K562 (cell line): ENCODE measurements around the gene WNK2. TPM values are rescaled to one million over a fixed set of nuclear protein-coding genes. Genes with fewer than 3 reads are reported as not detected.

Experiments
- ATAC-seq: fragments of 200-7000 bp; cut with Tn5 transposase; 3 replicates; pipeline ENCODE4 v1.9.1; 2020; ENCODE audit warnings: moderate library complexity
- BruUV-seq: library from RNA; stranded (reverse); fragments of 400-500 nt; replicated peaks from 2 replicates; lab custom pipeline; 2021; lab: Mats Ljungman, UMichigan
- CTCF ChIA-PET: fragments of 300-600 bp; formaldehyde crosslinking; extraction: SDS; loops from one replicate; lab custom pipeline; 2021; ENCODE audit warnings: low intra/inter-chr PET ratio; lab: Yijun Ruan, JAX
- POLR2A ChIA-PET: fragments of 300-600, 350-650 bp; sonication (Branson Sonifier 250); formaldehyde crosslinking; extraction: SDS; loops from one replicate; lab custom pipeline; 2021; ENCODE audit warnings: antibody characterized with exemption, inconsistent platforms; lab: Yijun Ruan, JAX
- DNase-seq, 4 experiments: peaks; one replicate each; pipeline versions ENCODE4 v3.0.0 to v3.0.0-alpha.2; 2011 to 2018; ENCODE audit warnings: low spot score in 3 of 4, mixed read lengths in 3 of 4; ENCODE audit errors: extremely low read depth in 1 of 4
- FAIRE-seq: peaks from 2 replicates; lab custom pipeline; 2011; peaks lifted over from hg19 to GRCh38; lab: Jason Lieb, UNC
- H2AFZ ChIP-seq: 2 replicates; pipeline ENCODE4 v1.6.0; 2011; ENCODE audit warnings: low read depth, low read length, control low read depth, inconsistent platforms
- H3K27ac ChIP-seq: fragments of 200-600 bp; 3 replicates; pipeline ENCODE4 v1.8.0; 2011; ENCODE audit warnings: low read depth, mild to moderate bottlenecking, control low read depth, inconsistent platforms, low read length, moderate library complexity, mixed read lengths; ENCODE audit errors: extremely low read depth
- H3K27me3 ChIP-seq, 2 experiments: fragments of 300-600 bp in 1 of 2; 2 replicates in 1 of 2; 3 replicates in 1 of 2; pipeline versions ENCODE4 v1.6.0 to v1.8.0; 2011; ENCODE audit warnings: inconsistent platforms in 2 of 2, low read length in 2 of 2, mild to moderate bottlenecking in 1 of 2, mixed read lengths in 1 of 2, moderate library complexity in 1 of 2; ENCODE audit not compliant: control insufficient read depth in 2 of 2, insufficient read depth in 2 of 2
- H3K36me3 ChIP-seq: fragments of 300-600 bp; 3 replicates; pipeline ENCODE4 v1.8.0; 2011; ENCODE audit warnings: mild to moderate bottlenecking, low read length, inconsistent platforms; ENCODE audit not compliant: control insufficient read depth, insufficient read depth
- H3K4me1 ChIP-seq, 2 experiments: fragments of 200-600 bp in 1 of 2; replicated peaks in 1 of 2; 2 replicates in 1 of 2; 3 replicates in 1 of 2; pipeline versions ENCODE4 v1.5.1 to v1.8.0; 2011; ENCODE audit warnings: inconsistent platforms in 2 of 2, low read length in 2 of 2, mild to moderate bottlenecking in 1 of 2, mixed read lengths in 1 of 2, moderate library complexity in 1 of 2; ENCODE audit not compliant: control insufficient read depth in 2 of 2, insufficient read depth in 2 of 2
- H3K4me2 ChIP-seq: 2 replicates; pipeline ENCODE4 v1.6.1; 2011; ENCODE audit warnings: low read length, control low read depth, inconsistent platforms, mixed read lengths; ENCODE audit not compliant: insufficient read depth
- H3K4me3 ChIP-seq: fragments of 200-600 bp; sonication (generic), shearing (Covaris generic); 2 replicates; pipeline ENCODE4 v1.5.1; 2016; ENCODE audit warnings: control low read depth, inconsistent platforms
- H3K79me2 ChIP-seq: fragments of 200-600 bp; 3 replicates; pipeline ENCODE4 v1.8.0; 2011; ENCODE audit warnings: low read length, inconsistent platforms; ENCODE audit not compliant: control insufficient read depth, insufficient read depth
- H3K9ac ChIP-seq, 2 experiments: 2 replicates each; pipeline versions ENCODE4 v1.6.0 to v1.6.1; 2011; ENCODE audit warnings: low read depth in 2 of 2, low read length in 2 of 2, control low read depth in 1 of 2, inconsistent platforms in 1 of 2, mild to moderate bottlenecking in 1 of 2, mixed read lengths in 1 of 2; ENCODE audit not compliant: insufficient read depth in 1 of 2
- H3K9me1 ChIP-seq: one replicate; pipeline ENCODE4 v1.6.0; 2011; ENCODE audit warnings: inconsistent platforms, mild to moderate bottlenecking, low read length, moderate library complexity; ENCODE audit not compliant: control insufficient read depth, insufficient read depth
- H3K9me3 ChIP-seq: replicated peaks from 2 replicates; pipeline ENCODE4 v1.5.1; 2011; ENCODE audit warnings: low read depth, low read length, inconsistent platforms; ENCODE audit not compliant: control insufficient read depth, insufficient read depth
- H4K20me1 ChIP-seq: replicated peaks from 2 replicates; pipeline ENCODE4 v1.6.1; 2011; ENCODE audit warnings: low read length, inconsistent platforms, mixed read lengths; ENCODE audit not compliant: control insufficient read depth, insufficient read depth
- BCOR ChIP-seq: fragments of 450-650 bp; IDR thresholded peaks from 2 replicates; pipeline ENCODE4 v1.6.1; 2016
- DIDO1 ChIP-seq: fragments of 450-650 bp; IDR thresholded peaks from 2 replicates; pipeline ENCODE4 v1.6.1; 2016; ENCODE audit warnings: low read depth, missing biosample characterization, missing genetic modification characterization
- EGR1 ChIP-seq: fragments of 450-650 bp; conservative IDR thresholded peaks from 2 replicates; pipeline ENCODE4 v1.6.1; 2017; ENCODE audit warnings: mild to moderate bottlenecking
- GMEB1 ChIP-seq: fragments of 250-450 bp; sonication (Bioruptor Pico); IDR thresholded peaks from 2 replicates; pipeline ENCODE4 v1.4.0; 2020; ENCODE audit warnings: mild to moderate bottlenecking
- HNRNPK ChIP-seq: fragments of 200-400 bp; formaldehyde crosslinking; IDR thresholded peaks from one replicate; pipeline ENCODE4 v1.6.1; 2018; ENCODE audit warnings: mild to moderate bottlenecking, low read depth, low read length; ENCODE audit not compliant: poor library complexity, severe bottlenecking
- PPARD ChIP-seq: fragments of 250-450 bp; sonication (Bioruptor Pico); IDR thresholded peaks from 2 replicates; pipeline ENCODE4 v1.8.0; 2022; ENCODE audit warnings: inconsistent platforms, mild to moderate bottlenecking, moderate library complexity
- PRDM10 ChIP-seq: fragments of 450-650 bp; IDR thresholded peaks from 2 replicates; pipeline ENCODE4 v1.6.1; 2018; ENCODE audit not compliant: partially characterized antibody
- SRSF9 ChIP-seq: fragments of 200-400 bp; formaldehyde crosslinking; IDR thresholded peaks from 2 replicates; pipeline ENCODE4 v1.6.1; 2017; ENCODE audit warnings: low read depth, low read length, borderline replicate concordance
- XRCC3 ChIP-seq: fragments of 450-650 bp; IDR thresholded peaks from 2 replicates; pipeline ENCODE4 v1.6.1; 2017; ENCODE audit warnings: mild to moderate bottlenecking, moderate library complexity
- ZBTB43 ChIP-seq: sonication (generic); formaldehyde crosslinking; IDR thresholded peaks from 2 replicates; pipeline ENCODE4 v1.8.0; 2023; ENCODE audit warnings: mild to moderate bottlenecking, missing genetic modification reagents
- ZBTB49 ChIP-seq: sonication (generic); formaldehyde crosslinking; IDR thresholded peaks from 2 replicates; pipeline ENCODE4 v1.8.0; 2022; ENCODE audit warnings: missing genetic modification reagents, mild to moderate bottlenecking, borderline replicate concordance
- ZNF449 ChIP-seq: fragments of 250-450 bp; sonication (Bioruptor Pico); IDR thresholded peaks from 2 replicates; pipeline ENCODE4 v1.8.0; 2022; ENCODE audit warnings: moderate library complexity, mild to moderate bottlenecking, inconsistent platforms
- WGBS: fragments of 100-300 bp; shearing (Covaris generic); methylation state at CpG from one replicate; pipeline ENCODE4 v1.1.6; 2016; ENCODE audit warnings: low coverage, mixed read lengths; ENCODE audit not compliant: insufficient coverage; ENCODE audit errors: missing lambda C conversion rate; 5-methylcytosine and 5-hydroxymethylcytosine counted together
- in situ Hi-C: fragments of 300-500 bp; cut with MboI; formaldehyde crosslinking; loops from 4 replicates; pipeline ENCODE4 v1.15.0; 2018; ENCODE audit warnings: inconsistent platforms, mixed read lengths
- intact Hi-C: fragments of 100-400 bp; cut with micrococcal nuclease; formaldehyde crosslinking; loops from 2 replicates; pipeline ENCODE4 v1.14.2; 2022
- polyA plus RNA-seq, 8 experiments: library from polyadenylated mRNA; depleted of rRNA in 4 of 8; stranded (reverse) in 5 of 8; unstranded in 3 of 8; fragments of >200 nt; fragmentation: Nextera tagmentation in 2 of 8; fragmentation: Illumina TruSeq in 1 of 8; extraction: Ambion mirVana in 2 of 8; extraction: Trizol in 1 of 8; gene quantifications; 2 replicates each; pipeline versions ENCODE4 v1.2.1 to v1.2.3, GENCODE V29; 2011 to 2014; ENCODE audit warnings: inconsistent platforms in 1 of 8, missing spikeins in 1 of 8
- total RNA-seq, 7 experiments: library from RNA; depleted of rRNA in 6 of 7; stranded (reverse); fragments of >200 nt in 6 of 7; fragmentation: Illumina TruSeq in 2 of 7; extraction: Trizol in 2 of 7; gene quantifications; 2 replicates each; pipeline versions ENCODE4 v1.2.1 to v1.2.3, GENCODE V29; 2011 to 2021; ENCODE audit warnings: low replicate concordance in 1 of 7

Gene WNK2
- total and polyA plus RNA-seq, 9 of the 15 experiments (the other 6 are each of a cell fraction or from before 2014, with no cell fraction given) = 0.36 to 3.3 (median 0.64) TPM; not detected in 2

- Histone ChIP-seq H3K36me3 (no peaks in the 10 kb centered on the region), H3K9me1 (no peaks in the 10 kb centered on the region), H3K9me3 (no peaks in the 10 kb centered on the region), H2AFZ (no peak overlapping the region), H3K4me3 (no peak overlapping the region), H3K79me2 (no peaks in the 10 kb centered on the region), H3K27me3 (peaks cover 23 to 75% of the 10 kb centered on the region in 2 experiments), H3K4me2 (no peak overlapping the region), H4K20me1 (peaks cover 13% of the 10 kb centered on the region; the same call in 1 of the 2 replicates), H3K4me1 (no peaks in the 10 kb centered on the region; a peak in 1 of 5 replicates), H3K9ac (no peak overlapping the region), H3K27ac (no peak overlapping the region)
- in situ Hi-C loops (no loop called here), intact Hi-C loops (no loop called here)
- ChIA-PET CTCF (no interaction called here), POLR2A (interaction anchor here (0.6 to 1.0 kb wide), 2 partner anchors 11 to 14 kb away, joined by 4 read pairs; no protein-coding TSS in a partner anchor)
- no TSS peak for BruUV-seq
- 2% methylated on average over 7 of the region's 7 CpGs for WGBS
- no peak for DNase-seq
- FAIRE-seq = no peak
- no peak for ATAC-seq
- TF ChIP-seq PPARD (CRISPR knock-in tag) (no peak), XRCC3 (no peak), PRDM10 (no peak), ZNF449 (CRISPR knock-in tag) (no peak), DIDO1 (tag) (no peak), EGR1 (no peak), SRSF9 (no peak), GMEB1 (no peak), HNRNPK (no peak), ZBTB49 (no peak), ZBTB43 (CRISPR knock-in tag) (no peak), BCOR (no peak)
Observed at GRCh38 chr9:93246526-93246925, 62.6 kb downstream of the WNK2 start.
